GM12873 (cell line): ENCODE data around the gene MYZAP.

Experiments used
- TF ChIP-seq, protein P1 (sequence below): IDR thresholded peaks from 2 replicates; pipeline ENCODE4 v1.5.1; 2012; ENCODE audit warnings: low read depth, mild to moderate bottlenecking, moderate library complexity, low read length, control low read depth; ENCODE audit not compliant: insufficient read depth; ENCODE audit errors: missing control alignments

Gene MYZAP

DNA sequence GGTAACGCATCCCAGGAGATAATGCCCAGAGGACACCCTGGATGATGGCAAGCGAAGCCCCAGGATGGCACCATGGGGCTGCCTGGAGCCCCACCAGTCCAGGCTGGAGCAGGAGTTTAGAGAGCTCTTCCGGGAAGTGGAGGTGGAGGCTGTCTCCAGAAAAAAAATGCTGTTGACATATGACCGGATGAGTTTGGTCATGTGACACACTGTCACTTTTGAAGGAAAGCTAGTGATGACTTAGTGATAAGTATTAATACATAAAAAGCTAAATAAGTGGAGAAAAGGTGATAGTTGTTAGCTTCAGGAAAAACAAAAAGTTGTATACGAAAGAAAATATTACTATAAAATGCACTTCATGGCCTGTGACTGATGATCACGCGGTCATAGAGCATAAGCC lies 20.0 kb upstream of the MYZAP start:
- TF ChIP-seq, protein P1, sequence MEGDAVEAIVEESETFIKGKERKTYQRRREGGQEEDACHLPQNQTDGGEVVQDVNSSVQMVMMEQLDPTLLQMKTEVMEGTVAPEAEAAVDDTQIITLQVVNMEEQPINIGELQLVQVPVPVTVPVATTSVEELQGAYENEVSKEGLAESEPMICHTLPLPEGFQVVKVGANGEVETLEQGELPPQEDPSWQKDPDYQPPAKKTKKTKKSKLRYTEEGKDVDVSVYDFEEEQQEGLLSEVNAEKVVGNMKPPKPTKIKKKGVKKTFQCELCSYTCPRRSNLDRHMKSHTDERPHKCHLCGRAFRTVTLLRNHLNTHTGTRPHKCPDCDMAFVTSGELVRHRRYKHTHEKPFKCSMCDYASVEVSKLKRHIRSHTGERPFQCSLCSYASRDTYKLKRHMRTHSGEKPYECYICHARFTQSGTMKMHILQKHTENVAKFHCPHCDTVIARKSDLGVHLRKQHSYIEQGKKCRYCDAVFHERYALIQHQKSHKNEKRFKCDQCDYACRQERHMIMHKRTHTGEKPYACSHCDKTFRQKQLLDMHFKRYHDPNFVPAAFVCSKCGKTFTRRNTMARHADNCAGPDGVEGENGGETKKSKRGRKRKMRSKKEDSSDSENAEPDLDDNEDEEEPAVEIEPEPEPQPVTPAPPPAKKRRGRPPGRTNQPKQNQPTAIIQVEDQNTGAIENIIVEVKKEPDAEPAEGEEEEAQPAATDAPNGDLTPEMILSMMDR = no peak

DNA sequence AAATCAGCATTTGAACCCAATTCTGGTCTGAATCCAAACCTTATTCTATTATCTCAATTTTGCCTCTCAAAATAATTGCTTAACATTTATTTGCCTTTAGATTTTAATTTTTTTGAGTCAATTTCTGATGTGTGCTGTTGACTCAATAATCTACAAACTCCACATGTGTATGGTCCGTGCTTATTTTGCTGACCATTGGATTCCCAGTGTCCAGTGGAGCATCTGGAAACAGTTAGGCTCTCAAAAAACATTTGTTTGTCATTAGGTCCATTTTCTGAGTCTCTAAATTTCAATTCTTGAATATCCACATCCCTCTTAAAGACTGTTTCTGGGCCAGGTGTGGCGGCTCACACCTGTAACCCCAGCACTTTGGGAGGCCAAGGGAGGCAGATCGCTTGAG lies 19.2 kb upstream of the MYZAP start:
- TF ChIP-seq, protein P1 = no peak

DNA sequence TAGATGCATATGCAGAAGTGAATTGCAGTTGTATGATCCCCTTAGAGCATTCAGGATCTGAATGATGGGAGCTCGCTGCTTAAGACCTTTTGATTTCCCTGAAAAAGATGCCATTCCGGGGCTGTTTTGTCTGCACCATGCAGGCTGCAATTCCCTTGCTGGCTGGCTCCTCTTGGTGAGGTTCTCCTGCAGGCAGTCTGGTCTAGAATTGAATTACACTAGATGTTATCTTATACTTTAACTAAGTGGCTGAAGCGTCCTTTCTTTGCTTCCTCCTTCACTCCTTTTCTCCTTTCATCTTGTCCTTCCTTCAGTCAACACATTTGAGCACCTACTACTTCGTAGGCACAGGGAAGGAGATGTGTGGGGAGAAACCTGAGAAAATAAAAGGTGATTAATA lies 18.6 kb upstream of the MYZAP start:
- TF ChIP-seq, protein P1 = no peak

DNA sequence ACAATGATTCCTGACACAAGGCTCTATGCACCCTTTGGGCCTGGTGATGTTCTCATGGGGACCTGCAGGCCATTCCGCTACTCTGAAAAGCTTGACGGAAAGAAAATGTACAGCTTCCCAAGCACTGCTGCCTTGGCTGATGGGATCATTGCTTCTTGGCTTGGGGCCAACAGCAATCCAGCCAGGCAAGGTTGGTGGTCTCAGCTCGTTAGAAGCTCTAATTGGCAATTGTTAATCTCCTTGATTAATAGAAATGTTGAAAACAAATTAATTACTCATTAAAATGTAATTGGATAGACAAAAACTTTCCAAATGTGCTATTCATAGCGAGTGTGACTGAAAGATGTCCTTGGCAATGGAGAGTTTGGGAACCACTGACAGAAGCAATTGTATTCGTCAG lies 16.3 kb upstream of the MYZAP start:
- TF ChIP-seq, protein P1 = no peak

DNA sequence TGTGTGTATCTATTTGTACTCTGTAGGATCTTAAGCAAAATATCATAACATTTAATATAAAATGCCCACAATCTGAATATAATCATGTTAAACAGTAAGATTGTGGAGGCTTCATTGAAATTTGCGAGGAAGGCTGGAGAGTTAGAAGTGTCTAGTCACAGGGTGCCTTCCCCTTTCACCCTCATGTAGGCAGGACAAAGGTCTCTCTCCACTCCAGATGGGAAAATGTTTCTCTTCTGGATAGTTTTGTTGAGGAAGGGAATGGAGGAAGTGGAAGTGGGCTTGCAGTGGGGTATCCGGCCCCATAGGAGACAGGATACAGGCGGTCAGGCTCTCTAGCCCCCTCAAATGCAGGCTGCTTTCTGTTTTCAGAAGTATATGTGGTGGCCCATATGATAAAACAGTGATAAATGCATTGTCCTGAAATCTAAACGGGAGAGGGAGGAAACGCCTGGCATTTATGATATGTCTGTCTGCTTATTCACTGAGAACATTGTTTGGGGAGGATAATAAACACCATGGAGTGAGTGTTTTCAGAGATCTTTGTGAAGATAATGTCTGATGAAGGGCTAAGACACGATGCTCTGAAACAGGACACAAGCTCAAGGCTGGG lies 13.3 kb upstream of the MYZAP start:
- TF ChIP-seq, protein P1 = no peak

DNA sequence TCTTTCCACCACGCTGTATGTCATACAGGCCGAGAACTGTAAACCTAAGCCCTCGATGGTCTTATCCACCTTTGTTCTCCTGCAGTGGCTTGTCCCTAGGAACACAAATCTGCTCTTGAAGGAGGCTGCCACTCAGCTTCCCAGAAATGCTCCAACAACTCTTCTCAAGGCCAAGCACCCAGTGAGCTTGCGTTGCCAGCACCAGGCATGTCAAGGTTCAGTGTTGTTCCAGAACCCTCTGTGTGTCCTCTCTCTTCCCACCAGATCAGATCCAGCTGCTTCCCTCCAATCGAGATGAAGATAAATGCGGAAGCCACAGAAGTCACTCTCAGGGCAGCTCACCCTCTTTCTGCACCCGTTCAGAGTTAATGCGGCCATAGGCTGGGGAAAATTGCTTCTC lies 11.3 kb upstream of the MYZAP start:
- TF ChIP-seq, protein P1 = no peak

DNA sequence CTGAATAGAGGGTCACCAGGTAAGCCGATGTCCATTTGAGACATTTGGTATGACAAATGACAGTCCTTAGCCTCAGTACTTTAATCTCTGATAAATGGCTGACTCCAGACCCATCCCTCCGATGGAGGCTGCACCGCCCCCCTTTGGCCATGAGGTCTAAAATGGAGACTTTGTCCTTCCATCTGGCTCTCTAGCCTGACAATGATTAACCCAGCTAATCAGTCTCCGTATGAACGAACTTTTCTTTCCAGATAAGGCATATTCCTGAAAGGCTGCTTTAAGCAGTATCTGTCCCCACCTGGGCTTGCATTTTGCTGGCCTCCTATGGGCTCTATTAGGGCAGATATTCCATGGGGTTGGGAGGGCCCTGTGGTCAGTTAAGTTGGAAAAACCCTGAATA lies 10.8 kb upstream of the MYZAP start:
- TF ChIP-seq, protein P1 = no peak
